Measurements from ENCODE around the gene SURF4.
A peak's percentile ranks its signal among the peaks of the same experiment; 100 is the strongest.
"Not testable (repeated sequence)": the region's sequence is repeated elsewhere in the genome, so short reads cannot be mapped to it uniquely, and the experiment has no call there.

The SURF4 gene

DNA sequence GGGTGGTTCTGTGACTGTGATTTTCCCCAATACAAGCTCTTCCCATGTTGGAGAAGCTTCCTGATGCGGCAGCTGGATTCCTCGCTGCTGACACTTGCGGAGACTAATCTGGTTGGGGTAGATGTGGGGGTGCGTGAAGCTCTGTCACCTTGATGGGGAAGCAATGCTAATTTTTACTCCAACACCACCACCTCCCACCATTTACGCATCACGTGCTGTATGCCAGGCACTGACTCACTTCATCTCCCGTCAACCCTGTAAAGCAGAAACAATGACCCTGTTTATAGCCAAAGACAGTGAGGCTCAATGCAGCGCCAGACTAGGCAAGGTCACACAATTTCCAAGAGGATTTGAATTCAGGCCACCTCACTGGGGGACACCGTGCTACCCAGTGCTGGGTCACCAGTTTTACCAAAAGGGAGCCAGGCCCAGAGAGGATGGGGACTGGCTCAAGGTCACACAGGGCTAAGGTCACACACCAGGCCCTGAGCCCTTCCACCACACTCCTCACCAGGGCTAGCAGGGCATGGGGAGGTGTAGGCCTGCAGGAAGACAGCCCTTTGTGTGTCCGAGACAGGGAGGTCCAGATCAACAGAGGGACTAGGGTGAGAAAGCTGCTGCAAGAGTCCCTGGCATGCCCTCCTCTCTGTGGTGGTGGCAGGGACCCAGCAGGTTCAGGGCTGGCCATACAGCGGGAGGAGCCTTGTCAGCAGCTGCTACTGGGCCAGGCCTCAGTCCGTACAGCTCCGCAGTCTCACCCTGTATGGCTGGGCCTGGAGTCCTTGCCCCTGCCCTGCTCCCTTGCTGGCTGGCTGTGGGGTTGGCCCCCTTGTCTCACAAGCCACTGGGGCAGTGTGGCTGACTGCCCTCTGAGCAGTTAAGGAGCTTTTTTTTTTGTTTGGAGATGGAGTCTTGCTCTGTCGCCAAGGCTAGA, 3.6 kb upstream of the SURF4 start:
- Histone ChIP-seq H3K27me3 (ENCODE audit: insufficient read depth, low read length, poor library complexity, severe bottlenecking) (no peaks in the 10 kb centered on the region), H3F3A (ENCODE audit: low read depth) (no peaks in the 10 kb centered on the region), H3K36me3 (ENCODE audit: insufficient read depth, low read length) (no peaks in the 10 kb centered on the region), H3K79me2 (ENCODE audit: insufficient read depth, low read length) (peaks cover 14% of the 10 kb centered on the region), H3K4me2 (ENCODE audit: low read depth, low read length, poor library complexity, severe bottlenecking) (no peak overlapping the region), H3K9me3 (ENCODE audit: insufficient read depth, low read depth, low read length) (no peaks in the 10 kb centered on the region), H3K9ac (ENCODE audit: low read depth, low read length, poor library complexity, severe bottlenecking) (no peak overlapping the region), H3K4me3 (ENCODE audit: low read length, poor library complexity, severe bottlenecking) (no peak overlapping the region), H3K4me1 (ENCODE audit: insufficient read depth, low read length, poor library complexity, severe bottlenecking) (peaks cover 11% of the 10 kb centered on the region), H3K9me2 (replicated peaks; ENCODE audit: low read depth, low read length) (no peaks in the 10 kb centered on the region), H4K20me1 (ENCODE audit: insufficient read depth, low read length, poor library complexity, severe bottlenecking) (peaks cover 13% of the 10 kb centered on the region), H2AFZ (ENCODE audit: low read length) (no peak overlapping the region)
- TF ChIP-seq, protein P1, sequence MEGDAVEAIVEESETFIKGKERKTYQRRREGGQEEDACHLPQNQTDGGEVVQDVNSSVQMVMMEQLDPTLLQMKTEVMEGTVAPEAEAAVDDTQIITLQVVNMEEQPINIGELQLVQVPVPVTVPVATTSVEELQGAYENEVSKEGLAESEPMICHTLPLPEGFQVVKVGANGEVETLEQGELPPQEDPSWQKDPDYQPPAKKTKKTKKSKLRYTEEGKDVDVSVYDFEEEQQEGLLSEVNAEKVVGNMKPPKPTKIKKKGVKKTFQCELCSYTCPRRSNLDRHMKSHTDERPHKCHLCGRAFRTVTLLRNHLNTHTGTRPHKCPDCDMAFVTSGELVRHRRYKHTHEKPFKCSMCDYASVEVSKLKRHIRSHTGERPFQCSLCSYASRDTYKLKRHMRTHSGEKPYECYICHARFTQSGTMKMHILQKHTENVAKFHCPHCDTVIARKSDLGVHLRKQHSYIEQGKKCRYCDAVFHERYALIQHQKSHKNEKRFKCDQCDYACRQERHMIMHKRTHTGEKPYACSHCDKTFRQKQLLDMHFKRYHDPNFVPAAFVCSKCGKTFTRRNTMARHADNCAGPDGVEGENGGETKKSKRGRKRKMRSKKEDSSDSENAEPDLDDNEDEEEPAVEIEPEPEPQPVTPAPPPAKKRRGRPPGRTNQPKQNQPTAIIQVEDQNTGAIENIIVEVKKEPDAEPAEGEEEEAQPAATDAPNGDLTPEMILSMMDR (conservative IDR thresholded peaks at IDR 0.05; ENCODE audit: low read length) = no peak
- no peak for TF ChIP-seq EZH2phosphoT487 (IDR thresholded peaks at IDR 0.05; ENCODE audit: borderline replicate concordance)

- Histone ChIP-seq H3K4me3 (ENCODE audit: low read length, poor library complexity, severe bottlenecking) (no peak overlapping the region), H3K9me2 (replicated peaks; ENCODE audit: low read depth, low read length) (no peaks in the 10 kb centered on the region), H3K27me3 (ENCODE audit: insufficient read depth, low read length, poor library complexity, severe bottlenecking) (no peaks in the 10 kb centered on the region), H2AFZ (ENCODE audit: low read length) (no peak overlapping the region), H3K36me3 (ENCODE audit: insufficient read depth, low read length) (no peaks in the 10 kb centered on the region), H3K4me2 (ENCODE audit: low read depth, low read length, poor library complexity, severe bottlenecking) (no peak overlapping the region), H4K20me1 (ENCODE audit: insufficient read depth, low read length, poor library complexity, severe bottlenecking) (peaks cover 22% of the 10 kb centered on the region), H3F3A (ENCODE audit: low read depth) (no peaks in the 10 kb centered on the region), H3K9me3 (ENCODE audit: insufficient read depth, low read depth, low read length) (no peaks in the 10 kb centered on the region), H3K9ac (ENCODE audit: low read depth, low read length, poor library complexity, severe bottlenecking) (no peak overlapping the region), H3K4me1 (ENCODE audit: insufficient read depth, low read length, poor library complexity, severe bottlenecking) (peaks cover 18% of the 10 kb centered on the region), H3K79me2 (ENCODE audit: insufficient read depth, low read length) (peaks cover 24% of the 10 kb centered on the region)
- TF ChIP-seq, protein P1 (conservative IDR thresholded peaks at IDR 0.05; ENCODE audit: low read length) = no peak
- no peak for TF ChIP-seq EZH2phosphoT487 (IDR thresholded peaks at IDR 0.05; ENCODE audit: borderline replicate concordance)
These were observed 2.6 kb upstream of the SURF4 start for GRCh38 chr9:133378408-133378962.

DNA sequence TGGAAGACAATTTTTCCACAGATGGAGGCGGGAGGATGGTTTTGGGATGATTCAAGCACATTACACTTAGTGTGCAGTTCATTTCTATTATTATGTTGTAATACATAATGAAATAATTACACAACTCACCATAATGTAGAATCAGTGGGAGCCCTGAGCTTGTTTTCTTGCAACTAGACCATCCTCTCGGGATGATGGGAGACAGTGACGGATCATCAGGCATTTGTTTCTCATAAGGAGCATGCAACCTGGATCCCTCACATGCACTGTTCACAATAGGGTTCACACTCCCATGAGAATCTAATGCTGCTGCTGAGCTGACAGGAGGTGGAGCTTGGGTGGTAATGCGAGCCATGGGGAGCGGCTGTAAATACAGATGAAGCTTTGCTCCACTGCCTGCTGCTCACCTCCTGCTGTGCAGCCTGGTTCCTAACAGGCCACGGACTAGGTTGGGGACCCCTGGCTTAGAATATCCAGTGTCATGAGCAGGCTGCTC, 1.9 kb upstream of the SURF4 start:
- Histone ChIP-seq H3K27me3 (ENCODE audit: insufficient read depth, low read length, poor library complexity, severe bottlenecking) (no peaks in the 10 kb centered on the region), H2AFZ (ENCODE audit: low read length) (no peak overlapping the region), H3K4me2 (ENCODE audit: low read depth, low read length, poor library complexity, severe bottlenecking) (no peak overlapping the region), H3K9me2 (replicated peaks; ENCODE audit: low read depth, low read length) (no peaks in the 10 kb centered on the region), H3K9me3 (ENCODE audit: insufficient read depth, low read depth, low read length) (no peaks in the 10 kb centered on the region), H3K9ac (ENCODE audit: low read depth, low read length, poor library complexity, severe bottlenecking) (no peak overlapping the region), H3F3A (ENCODE audit: low read depth) (no peaks in the 10 kb centered on the region), H3K79me2 (ENCODE audit: insufficient read depth, low read length) (peaks cover 31% of the 10 kb centered on the region), H4K20me1 (ENCODE audit: insufficient read depth, low read length, poor library complexity, severe bottlenecking) (peaks cover 29% of the 10 kb centered on the region), H3K4me3 (ENCODE audit: low read length, poor library complexity, severe bottlenecking) (no peak overlapping the region), H3K36me3 (ENCODE audit: insufficient read depth, low read length) (no peaks in the 10 kb centered on the region), H3K4me1 (ENCODE audit: insufficient read depth, low read length, poor library complexity, severe bottlenecking) (peaks cover 23% of the 10 kb centered on the region)
- TF ChIP-seq, protein P1 (conservative IDR thresholded peaks at IDR 0.05; ENCODE audit: low read length) = no peak
- no peak for TF ChIP-seq EZH2phosphoT487 (IDR thresholded peaks at IDR 0.05; ENCODE audit: borderline replicate concordance)

- H3K9ac ChIP-seq (ENCODE audit: low read depth, low read length, poor library complexity, severe bottlenecking) = peak overlapping the region; percentile 76
- H3K9me2 ChIP-seq (replicated peaks; ENCODE audit: low read depth, low read length); H3K36me3 ChIP-seq (ENCODE audit: insufficient read depth, low read length); H3K27me3 ChIP-seq (ENCODE audit: insufficient read depth, low read length, poor library complexity, severe bottlenecking); H3F3A ChIP-seq (ENCODE audit: low read depth); H3K9me3 ChIP-seq (ENCODE audit: insufficient read depth, low read depth, low read length); H2AFZ ChIP-seq (ENCODE audit: low read length): not testable (repeated sequence)
- peak overlapping the region; percentile 99 for H3K4me3 ChIP-seq (ENCODE audit: low read length, poor library complexity, severe bottlenecking)
- H3K4me2 ChIP-seq (ENCODE audit: low read depth, low read length, poor library complexity, severe bottlenecking) = peak overlapping the region; percentile 73
- peaks cover 28% of the 10 kb centered on the region for H3K4me1 ChIP-seq (ENCODE audit: insufficient read depth, low read length, poor library complexity, severe bottlenecking)
- H3K79me2 ChIP-seq (ENCODE audit: insufficient read depth, low read length) = peaks cover 36% of the 10 kb centered on the region
- H4K20me1 ChIP-seq (ENCODE audit: insufficient read depth, low read length, poor library complexity, severe bottlenecking) = peaks cover 34% of the 10 kb centered on the region
These were observed 1.4 kb upstream of the SURF4 start for GRCh38 chr9:133377280-133377679.

All from Loucy (cell line).